Activated CD4-positive, alpha-beta T cell treated with anti-CD3 and anti-CD28 coated beads, Interleukin-2, amount 50 U/mL, for 16 hours (primary cell): Measurements from ENCODE around the gene WLS.
"Not testable (repeated sequence)": the region's sequence is repeated elsewhere in the genome, so short reads cannot be mapped to it uniquely, and the experiment has no call there.

Source experiments
- DNase-seq: peaks from one replicate; pipeline ENCODE4 v3.0.0-alpha.2; 2020

WLS gene

DNA sequence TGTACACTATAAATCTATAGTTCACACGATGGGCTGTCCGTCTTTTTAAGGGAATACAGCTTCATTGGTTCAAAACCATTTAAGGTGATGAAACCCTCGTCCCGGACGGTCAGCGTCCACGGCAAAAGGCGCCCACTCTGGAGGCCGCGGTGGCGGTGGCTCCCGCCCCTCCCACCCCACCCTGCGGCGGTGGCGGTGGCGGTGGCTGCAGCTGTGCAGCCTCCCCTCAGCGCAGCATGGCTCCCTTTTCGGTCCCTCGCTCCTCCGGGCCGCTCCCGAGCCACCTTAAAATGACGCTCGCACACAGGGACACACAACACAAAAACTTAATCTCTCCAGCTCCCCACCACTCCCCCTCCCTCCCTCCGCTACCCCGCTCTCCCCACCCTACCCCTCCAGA lies 69.1 kb downstream of the WLS start:
- no peak for DNase-seq

DNA sequence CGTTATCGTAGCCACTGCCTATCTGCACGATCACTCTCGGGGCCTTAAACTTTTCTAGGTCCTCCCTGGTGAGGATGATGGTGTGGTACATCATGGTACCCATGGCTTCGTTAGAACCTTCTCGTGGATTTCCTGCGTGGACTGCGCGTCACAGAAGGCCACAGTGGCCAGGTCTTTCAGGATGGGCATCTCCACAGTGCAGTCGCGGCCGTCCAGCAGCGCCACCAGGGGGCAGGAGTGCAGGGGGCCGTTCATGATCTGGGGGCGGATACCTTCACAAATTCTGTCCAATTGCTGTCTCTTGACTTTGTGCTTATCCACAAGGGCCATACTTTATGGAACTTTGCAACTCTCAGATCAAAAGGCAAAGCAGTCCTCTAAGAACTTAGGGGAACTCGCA lies 69.6 kb downstream of the WLS start:
- no peak for DNase-seq

DNA sequence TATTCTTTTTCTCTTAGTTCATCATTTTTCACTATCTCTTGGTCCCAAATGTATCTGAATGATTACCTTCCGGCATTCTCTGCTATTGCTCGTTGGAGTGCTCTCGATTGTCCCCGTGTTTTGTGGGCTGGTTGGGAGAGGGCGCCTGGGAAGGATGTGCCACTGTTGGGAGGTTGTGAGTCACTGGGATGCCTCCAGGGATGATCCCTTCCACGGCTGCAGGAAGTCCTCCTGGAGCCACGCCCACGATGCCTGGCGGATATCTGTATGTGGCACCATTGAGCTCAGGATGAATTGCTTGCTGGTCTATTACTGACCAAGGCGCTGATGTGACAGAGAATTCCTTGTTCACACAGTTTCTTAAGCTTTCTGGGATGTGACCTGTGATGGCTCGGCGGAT lies 70.7 kb downstream of the WLS start:
- not testable (repeated sequence) for DNase-seq

DNA sequence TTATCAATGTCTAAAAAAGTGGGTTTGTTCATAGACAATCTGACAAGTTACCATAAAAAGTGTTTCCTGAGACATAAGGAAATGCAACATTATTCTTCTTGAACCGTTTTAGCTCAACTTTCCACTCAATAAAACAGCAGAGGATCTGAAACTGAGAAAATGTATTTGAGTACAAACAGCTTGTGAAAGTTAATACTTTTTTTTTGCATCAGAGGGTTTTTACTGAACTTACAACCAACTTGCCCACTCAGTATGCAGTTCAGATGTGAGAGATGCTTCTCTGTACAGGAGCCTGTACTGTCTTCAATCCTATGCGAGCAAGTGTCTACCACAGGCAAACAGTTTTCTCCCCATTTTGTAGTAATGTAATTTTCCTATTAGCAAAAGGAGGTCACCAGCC lies 71.4 kb downstream of the WLS start:
- DNase-seq = not testable (repeated sequence)

DNA sequence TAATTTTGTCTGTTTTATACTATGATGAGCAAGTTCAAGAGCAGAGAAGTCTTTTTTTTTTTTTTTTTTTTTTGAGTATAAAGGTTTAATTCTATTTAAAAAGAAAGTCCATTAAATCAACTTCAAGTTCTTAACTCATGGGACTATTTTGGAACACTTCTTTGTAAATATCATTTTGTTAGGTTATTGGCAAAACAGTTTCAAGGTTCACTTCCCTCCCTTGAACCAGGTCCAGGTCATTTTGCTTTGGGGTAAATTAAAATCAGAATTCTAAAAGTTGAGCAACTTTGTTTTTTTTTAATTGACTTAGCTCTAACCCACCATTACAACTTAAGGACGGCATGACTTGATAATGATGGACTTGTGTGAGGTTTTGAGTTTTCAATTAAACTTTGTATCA lies 72.3 kb downstream of the WLS start:
- no peak for DNase-seq

DNA sequence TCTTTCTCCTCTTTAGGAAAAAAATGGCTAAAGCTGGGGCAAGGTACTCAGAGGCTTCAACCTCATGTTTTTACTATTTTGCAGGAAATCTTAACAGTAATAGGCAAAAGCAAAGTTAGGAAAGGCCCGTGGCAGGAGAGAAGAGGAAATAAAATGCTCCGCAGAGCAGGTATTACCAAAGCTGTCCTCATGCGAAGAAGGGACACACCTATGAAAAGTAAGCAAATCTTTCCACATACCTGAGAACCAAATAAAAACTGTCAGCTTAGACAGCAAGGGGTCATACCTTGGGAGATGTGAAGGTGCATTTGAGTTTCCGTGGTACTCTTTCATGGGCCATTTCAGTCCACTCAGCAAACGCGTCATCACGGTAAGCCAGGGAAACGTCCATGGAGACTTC lies 73.5 kb downstream of the WLS start:
- no peak for DNase-seq

DNA sequence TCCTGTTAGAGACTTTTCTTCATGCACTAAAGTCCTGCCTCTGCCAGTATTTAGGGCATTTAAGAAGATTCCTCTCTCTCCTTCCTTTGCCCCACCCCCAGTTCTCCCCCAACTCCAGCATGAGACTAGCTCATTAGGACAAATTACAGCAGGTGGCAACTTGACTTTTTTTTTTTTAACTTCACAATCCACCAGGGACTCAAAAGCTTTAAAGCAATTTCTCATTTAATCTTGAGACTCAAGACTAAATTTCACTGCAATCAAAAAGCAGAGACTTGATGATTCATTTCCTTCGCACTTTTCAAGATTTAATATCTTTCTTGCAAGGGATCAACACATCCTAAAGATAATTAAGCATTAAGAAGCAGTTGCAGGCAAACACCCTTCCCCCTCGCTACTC lies 74.9 kb downstream of the WLS start:
- no peak for DNase-seq

DNA sequence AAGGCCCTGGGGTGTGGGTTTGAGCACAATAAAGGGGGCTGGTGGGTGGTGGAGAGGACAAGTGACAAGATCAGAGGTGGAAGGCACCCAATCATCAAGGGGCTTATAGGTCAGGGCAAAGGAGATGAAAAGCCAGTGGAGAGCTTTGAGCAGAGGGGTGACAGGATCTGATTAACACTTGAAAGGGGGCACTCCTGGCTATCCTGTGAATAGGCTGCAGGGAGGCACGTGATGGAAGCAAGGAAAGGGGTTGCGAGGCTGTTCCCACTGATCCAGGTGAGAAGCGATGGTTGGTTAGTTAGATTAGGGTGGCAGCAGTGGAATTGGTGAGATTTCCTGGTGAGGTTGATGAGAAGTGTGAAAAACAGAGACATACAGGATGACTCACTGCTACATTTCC lies 80.6 kb downstream of the WLS start:
- DNase-seq = no peak

DNA sequence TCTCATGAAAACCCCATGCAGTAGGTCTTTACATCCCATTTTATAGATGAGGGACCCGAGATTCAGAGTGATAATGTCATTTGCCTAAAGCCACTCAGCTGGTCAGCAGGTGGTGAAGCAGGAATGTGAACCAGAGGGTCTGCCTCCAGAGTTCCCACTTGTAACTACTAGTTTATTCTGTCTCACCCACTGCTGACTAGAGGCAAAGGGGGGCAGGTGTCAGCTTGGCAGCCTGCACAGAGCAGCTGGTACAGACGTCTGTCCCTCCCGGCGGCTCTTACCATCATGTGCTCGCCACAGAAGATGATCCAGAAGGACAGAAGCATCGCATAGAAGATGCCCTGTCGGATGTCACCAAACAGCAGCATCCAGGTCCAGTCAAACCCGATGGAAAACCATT lies 82.4 kb downstream of the WLS start:
- no peak for DNase-seq

DNA sequence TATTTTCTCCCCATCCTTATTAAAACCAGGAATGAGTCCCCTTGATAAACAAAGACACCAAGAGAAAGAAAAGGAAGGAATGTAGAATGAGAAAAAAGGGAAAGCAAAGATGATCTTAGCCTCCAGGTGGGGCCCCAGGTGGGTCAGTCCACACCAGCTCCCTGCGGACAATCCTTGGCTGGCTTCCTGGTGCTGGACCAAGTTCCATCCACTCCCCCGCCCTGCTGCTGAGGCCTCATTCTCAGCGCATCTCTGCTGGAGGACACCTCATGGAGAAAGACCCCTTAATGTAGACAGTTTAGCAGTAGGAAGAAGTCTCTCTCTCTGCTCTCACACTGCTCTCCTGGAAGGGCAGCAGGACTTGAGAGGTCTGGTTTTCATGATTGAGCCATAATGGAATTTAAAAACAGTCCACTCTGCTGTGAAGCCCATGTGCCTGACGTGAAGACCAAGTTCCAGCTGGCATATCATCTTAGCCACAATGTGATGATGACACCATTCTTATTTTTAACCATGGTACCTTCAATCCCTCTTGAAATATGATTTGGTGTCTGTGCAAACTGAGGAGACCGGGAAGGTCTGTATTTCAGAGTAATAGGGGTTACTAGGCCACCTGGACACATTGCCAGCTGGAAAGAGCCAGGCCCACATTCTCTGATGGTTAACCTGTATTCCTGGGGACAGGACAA lies 83.1 kb downstream of the WLS start:
- DNase-seq = no peak

DNA sequence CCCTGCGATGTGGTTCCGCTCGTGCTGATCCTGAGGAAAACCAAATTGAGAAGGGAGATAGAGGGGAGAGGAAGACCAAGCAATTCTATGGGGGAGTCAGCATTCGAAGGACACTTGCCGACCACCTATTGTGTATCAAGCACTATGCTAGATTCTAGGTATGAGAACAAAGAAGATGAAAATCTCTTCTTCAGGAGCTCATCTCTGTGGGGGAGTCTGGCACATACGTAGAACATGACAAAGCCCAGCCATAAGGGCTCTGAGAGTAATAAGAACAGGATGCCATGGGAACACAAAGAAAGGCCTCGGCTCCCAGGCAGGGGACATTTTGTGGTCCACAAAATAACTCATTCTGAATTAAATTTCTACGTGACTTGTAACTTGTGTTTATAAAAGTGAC lies 83.7 kb downstream of the WLS start:
- DNase-seq = no peak

DNA sequence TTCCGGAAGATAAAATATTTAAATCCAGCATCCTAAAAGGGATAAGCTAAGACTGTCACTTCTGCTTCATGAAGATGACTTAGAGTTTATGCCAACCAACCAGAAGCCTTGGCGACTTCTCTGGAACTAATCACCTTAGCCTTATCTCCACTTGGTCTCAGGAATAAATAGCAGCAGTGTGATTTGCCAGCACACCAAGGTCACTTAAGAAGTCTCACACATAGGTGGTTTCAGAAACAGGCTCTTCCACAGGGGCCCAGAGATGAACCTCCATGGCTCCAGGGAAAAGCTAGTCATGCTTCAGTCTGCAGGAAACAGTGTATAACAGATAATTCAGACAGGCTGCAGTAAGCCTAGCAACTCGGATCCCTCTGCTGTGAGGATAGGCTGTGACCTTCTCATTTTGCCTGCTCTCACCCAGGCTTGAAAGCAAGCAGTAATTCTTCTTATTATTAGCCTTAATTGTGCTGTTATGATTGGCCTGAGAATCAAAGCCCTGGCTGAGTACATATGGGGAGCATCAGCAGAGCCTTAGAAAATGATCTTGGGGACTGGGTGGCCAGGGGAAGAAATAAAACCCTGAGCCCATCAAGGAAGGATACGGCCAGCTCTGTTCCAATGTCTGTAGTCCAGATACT lies 84.7 kb downstream of the WLS start:
- no peak for DNase-seq

DNA sequence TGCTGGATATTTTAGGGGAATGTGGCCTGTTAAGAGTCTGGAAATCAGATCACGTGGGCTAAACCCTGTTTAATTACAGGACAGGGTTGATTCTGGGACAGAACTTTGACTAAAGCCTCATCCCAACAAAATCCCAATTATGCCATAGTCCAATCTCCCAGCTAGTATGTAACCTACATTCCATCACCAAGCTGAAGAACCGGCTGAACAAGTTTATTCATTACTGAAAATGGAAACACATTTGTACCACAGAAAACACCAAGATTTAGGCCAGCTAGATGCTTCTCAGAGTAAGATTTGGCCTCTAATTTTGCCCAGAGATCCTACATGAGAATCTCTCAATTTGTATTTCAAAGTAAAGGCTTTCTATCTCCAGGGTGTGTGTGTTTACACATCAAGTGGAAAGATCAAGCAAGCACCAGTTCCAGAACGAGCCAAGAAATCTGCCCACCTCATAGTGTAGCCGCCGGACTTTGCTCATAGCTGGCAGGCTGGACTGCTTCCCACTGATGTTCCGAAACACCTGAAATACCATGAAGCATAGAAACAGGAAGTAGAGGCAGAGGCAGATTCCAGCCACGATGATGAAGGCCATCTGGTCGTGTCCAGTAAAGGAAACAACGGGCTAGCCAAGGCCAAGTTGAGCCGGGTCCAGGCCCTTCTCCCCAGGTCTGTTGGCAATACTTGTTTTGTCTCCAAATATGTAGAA lies 86.8 kb downstream of the WLS start:
- DNase-seq = no peak

DNA sequence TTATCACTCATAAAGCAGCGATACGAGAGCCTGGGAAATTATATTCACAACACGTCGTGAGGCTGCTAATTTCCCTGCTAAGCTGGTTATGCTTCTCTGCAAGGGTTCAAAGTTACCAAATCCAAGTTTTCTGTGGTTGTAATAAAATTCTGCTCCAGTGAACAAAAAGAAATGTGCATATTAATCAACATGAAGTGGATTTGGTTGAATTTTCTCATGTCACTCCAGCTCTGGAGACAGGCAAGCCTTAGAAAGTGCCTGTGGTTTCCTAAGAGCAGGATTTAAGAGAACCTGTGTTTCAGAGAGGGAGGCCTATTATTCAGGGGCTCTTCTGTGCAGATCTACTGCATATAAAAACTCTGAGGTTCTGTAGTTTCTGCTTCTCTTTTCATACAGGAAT lies 87.5 kb downstream of the WLS start:
- no peak for DNase-seq

DNA sequence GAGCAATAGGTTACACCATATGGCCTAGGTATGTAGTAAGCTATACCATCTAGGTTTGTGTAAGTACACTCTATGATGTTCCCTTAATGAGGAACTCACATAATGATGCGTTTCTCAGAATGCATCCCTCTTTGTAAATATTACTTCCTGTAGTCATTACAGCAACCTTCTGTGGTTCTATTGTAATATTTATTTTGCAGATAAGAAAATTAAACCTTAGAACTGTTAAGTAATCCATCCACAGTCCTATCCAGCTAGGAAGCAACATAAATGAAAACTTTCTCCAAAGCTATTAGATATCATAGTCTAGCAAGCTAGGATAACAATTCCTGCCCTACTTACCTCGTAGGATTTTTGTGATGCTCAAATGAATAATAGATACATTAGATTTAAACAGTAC lies 88.7 kb downstream of the WLS start:
- no peak for DNase-seq

DNA sequence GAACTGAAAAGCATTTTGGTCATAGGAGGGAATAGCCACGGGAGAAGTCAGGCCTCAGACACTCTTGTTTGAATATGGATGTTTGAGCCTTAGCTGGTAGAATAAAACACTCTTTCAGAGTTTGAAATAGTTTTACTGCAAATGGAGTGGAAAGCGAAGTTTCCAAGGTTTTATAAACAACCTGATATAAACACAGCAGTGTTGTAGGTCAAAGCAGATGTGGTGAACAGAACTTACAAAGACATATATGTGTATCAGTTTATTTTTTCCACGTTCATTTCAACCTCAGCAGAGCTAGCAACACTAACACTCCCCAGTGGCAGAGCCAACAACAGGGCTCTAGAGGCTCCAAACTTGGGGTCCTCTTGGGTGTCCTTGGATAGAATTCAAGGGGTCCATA lies 89.9 kb downstream of the WLS start:
- DNase-seq = no peak

DNA sequence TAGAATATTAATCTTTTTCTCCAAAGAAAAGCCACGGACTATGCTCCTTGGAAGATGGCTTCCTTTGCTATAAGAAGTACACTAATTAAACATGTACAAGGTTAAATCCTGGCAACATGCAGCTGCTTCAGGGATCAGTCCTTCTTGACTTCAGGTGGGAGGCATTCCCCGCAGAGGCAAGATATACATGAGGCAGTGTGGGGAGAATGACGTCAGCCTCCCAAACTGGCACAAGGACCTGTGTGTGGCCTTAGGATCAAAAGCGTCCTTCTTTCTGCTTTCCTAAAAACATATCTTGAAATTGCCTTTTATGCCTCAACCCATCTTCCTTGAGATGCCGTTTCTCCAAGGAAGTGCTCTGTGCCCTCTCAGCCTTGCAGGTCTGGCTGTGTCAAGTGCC lies 90.3 kb downstream of the WLS start:
- no peak for DNase-seq

DNA sequence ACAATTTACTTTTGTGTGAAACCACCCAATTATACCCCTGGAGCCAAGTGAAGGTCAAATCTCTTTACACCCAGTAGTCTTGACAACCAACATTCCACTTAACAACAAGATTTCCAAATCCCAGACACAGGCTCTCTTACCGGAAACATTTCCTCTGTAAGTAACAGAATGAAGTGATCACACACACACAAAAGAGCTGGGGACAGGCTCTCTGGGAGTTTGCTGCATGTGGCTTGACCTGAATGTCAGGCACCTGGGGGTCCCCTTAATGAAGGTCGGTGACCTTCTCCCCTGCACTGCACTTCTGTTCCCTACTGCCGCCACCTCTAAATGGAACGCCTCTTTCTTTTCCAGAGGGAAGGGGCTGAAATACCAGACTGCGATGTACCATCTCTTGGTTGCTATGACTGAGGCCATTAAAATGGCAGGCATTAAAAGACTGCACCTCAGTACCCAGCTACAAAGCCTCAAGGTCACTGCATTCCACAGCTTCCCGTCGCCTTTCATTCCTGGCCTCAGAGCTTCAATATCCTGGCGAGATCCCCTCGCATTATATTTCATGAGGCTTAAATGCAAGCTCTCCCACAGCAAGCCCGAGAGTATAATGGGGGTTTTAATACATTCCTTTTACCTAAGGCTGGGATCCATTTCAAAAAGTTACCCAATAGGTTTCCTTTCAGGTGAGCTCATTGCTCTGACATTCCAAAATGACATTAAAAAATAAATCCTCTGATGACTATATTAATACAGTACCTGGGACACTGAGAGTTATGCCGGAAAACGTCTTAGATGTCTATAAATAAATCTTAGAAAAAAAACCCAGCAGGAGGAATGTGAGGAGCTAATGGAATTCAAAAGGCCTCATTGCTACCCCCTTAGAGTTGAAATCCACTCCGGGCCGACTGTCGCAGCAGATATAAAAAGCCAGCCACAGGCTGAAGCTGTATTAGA lies 91.0 kb downstream of the WLS start:
- DNase-seq = no peak

DNA sequence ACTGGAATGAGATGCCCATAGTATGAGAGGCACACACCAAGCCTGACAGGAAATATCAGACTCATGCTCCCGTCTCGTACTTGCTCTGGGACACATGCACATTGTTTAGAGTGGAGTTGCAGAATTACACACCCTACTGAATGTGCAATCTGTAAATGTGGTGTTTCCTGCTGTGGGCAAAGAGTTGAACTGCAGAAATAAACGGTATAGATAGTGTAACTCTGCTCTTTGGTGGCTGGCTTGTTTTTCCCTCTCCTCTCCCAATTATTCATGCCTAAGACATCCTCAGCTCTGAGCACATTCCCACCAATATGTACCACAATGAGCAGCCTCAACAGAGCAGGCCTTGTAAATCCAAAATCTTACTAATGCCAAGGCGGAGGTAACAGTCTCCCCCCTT lies 91.8 kb downstream of the WLS start:
- DNase-seq = no peak

DNA sequence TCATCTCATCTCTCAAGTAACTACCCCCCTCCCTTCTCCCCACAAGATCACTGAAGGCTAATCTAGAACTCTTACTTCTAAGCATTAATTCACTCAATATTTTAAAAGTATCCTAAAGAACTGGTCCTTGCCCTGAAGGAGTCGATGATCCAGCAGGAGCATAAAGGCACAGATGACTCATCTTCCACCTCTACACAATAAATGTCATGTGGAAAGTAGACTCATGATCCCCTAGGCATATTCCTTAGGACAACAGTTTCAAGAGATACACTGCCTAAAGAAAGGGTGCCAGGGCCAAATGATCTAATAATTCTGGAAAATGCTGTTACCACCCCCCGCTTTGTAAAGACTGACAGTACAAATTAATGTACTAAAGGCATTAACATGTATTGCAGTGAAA lies 96.1 kb downstream of the WLS start:
- no peak for DNase-seq

DNA sequence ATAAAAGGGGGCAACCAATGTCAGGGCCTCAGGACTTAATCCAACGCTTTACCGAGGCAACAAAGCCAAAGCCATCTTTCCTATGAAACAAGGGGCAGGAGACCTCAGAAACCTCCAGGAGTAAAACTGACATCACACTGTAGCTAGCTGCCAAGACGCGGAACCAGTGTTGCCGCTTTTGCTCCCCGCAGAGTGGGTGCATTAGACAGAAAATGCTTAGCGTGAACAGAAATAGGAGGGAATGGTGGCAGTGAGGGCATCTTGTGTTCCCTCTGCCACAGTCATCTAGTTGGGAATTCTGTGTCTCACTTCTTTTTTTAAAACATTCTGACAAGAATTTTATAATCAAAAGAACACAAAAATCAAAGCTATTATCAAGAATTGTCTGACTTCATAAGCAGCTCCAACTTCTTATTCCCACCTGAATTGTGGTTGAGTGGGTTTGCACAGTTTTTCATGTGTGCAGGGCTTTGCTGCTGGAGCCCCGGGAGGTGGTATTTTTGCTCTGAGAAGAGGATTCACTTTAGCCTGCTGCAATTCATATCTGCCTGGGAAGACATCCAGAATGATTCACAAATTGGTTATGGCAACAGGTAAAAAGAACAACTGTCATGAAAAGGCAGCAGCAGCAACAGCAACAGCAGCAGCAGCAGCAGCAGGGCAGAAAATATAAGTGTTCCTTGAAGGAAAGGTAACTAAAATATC lies 99.7 kb downstream of the WLS start:
- DNase-seq = no peak

DNA sequence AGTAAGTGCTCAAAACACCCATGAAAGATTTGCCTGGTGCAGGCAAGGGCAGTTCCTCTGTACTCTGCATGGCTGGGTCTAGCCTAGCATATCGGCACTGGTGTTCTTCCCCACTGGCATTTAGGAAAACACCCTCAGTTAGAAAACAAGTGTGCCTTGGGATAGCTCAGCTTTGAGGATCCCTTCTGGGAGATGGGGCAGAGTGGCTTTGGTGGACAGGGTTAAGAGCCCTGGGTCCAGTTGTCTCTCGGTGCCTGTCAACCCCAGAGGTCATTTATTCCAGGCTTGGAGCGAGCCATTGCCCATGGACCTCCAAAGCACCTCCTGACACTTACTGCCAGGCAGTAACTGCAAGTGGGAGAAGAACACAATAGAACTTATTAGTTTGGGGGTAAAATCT lies 101.1 kb downstream of the WLS start:
- no peak for DNase-seq
